GM19438 (cell line): ENCODE data around the gene GCK.

Source experiments
- ATAC-seq: cut with Tn5 transposase; IDR thresholded peaks from one replicate; pipeline ENCODE4 v1.9.1; 2021; ENCODE audit warnings: low read depth; ENCODE audit not compliant: unreplicated experiment

Gene GCK

DNA sequence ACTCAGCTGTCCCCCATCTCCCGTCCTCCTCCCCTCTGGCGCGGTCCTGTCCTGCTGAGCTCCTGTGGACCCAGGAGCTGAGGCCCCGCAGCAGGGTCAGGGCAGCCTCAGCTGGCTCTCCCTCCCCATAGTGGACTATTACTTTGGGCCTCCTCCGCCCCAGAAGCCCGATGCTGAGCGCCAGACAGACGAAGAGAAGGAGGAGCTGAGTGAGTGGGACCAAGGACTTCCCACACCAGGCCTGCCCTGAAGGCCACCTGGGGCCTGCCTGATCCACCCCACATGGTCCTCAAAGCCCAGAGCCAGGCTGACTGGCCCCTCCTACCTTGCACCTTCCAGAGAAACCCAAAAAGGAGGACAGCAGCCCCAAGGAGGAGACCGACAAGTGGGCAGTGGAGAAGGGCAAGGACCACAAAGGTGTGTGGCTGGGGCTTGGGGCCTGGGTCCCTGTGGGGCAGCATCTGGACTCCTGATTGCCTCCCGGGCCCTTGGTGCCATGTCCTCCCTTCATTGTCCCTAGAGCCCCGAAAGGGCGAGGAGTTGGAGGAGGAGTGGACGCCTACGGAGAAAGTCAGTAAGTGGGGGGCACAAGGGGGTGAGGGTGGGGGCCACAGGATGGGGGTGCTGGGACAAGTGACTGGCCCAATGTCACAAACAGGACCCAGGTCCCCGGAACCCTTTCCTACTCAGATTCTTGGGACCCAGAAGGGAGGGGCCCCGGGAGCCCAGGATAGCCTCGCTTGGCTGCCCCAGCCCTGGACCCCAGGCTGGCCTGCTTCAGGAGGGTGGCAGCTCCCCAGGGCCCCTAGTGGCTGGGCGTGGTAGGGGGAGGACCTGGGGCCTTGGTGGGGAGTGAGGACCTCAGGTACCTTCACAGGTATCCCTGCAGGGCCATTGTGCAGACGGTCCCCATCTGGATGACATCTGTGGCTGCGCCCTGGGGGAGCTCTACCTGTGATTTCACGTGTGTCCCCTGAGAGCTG is 80.2 kb downstream of the GCK start:
- ATAC-seq, result no peak

GRCh38 chr7:44107961-44108767 is 81.1 kb downstream of the GCK start:
- ATAC-seq, result no peak

DNA sequence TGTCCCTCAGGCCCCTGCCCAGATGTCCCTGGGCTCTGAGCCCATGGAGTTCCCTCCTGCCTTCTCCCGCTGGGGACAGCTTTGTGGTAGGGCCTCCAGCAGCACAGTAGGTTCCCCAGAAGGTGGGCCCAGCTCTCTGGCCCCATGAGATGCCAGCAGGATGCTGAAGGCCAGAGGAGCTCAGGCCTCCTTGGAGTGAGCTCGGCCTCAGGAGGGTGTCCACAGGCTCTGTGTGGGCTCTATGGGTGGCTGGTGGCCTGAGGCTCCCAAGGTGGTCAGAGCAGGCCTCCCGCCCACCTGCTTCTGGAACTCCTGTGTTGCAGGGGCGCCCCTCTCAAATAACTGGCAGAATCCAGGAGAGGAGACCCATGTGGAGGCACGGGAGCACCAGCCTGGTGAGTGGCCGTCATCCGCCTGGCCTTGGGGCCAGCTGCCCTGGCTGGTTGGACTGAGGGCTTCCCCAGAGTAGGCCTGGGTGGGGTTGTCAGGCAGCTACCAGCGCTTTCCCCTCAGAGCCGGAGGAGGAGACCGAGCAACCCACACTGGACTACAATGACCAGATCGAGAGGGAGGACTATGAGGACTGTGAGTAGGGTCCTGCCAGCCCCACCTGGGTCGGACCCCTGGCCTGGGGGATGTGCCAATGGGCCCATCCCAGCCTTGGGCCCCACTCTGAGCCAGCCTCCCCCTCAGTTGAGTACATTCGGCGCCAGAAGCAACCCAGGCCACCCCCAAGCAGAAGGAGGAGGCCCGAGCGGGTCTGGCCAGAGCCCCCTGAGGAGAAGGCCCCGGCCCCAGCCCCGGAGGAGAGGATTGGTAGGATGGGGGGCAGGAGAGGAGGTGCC is 81.9 kb downstream of the GCK start:
- ATAC-seq, result no peak

DNA sequence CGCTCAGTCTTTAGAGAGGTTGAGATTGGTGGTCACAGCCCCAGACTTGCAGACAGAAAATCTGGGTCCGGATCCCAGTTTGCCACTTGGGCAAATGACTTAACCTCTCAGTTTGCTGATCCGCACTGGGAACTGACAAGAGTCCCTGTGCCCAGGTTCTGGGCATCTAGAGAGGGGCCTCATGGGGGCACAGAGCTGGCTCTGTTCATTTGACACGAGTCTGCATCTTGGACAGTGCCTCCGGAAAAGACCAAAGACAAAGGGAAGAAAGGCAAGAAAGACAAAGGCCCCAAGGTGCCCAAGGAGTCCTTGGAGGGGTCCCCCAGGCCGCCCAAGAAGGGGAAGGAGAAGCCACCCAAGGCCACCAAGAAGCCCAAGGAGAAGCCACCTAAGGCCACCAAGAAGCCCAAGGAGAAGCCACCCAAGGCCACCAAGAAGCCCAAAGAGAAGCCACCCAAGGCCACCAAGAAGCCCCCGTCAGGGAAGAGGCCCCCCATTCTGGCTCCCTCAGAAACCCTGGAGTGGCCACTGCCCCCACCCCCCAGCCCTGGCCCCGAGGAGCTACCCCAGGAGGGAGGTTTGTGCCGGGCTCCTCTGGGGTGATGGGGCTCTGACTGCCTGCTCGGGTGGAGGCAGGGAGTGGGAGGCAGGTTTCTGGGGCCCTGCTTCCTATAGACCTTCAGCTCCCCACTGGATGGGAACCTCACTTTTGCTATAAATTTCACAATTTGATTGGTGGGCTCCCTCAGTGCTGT is 82.8 kb downstream of the GCK start:
- ATAC-seq, result no peak

DNA sequence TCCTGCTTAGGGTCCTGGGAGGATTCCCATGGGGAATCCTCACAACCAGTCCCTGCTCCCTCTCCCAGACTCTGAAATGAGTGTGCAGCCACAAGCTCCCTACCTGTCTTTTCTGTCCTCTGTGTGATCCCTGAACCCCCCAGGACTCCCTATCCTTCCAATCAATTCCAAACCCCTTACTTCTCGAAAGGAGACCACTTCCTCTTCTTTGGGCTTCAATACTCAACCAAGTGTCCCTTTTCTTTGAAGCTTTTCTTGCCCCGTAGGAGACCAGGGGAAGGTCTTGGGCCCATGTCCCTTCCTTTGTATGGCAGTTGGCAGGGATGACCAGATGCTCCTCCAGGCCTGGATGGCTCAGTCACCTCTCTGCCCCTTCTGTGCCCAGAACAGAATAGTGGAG is 83.4 kb downstream of the GCK start:
- no peak for ATAC-seq

- ATAC-seq, result no peak
Measured at GRCh38 chr7:44104860-44105771, 84.1 kb downstream of the GCK start.

- no peak for ATAC-seq
Measured at GRCh38 chr7:44103923-44104859, 85.0 kb downstream of the GCK start, which contains the start of gene AEBP1. TSS of gene AEBP1 (plus strand) at chr7:44104345. CDS start at chr7:44104666, 321 bp downstream.

- ATAC-seq, result no peak
Measured at GRCh38 chr7:44103566-44103922, 85.7 kb downstream of the GCK start.

- ATAC-seq, result no peak
Measured at GRCh38 chr7:44102846-44103565, 86.2 kb downstream of the GCK start.

- no peak for ATAC-seq
Measured at GRCh38 chr7:44101966-44102845, 87.0 kb downstream of the GCK start.

- ATAC-seq, result no peak
Measured at GRCh38 chr7:44101303-44101965, 87.8 kb downstream of the GCK start.

DNA sequence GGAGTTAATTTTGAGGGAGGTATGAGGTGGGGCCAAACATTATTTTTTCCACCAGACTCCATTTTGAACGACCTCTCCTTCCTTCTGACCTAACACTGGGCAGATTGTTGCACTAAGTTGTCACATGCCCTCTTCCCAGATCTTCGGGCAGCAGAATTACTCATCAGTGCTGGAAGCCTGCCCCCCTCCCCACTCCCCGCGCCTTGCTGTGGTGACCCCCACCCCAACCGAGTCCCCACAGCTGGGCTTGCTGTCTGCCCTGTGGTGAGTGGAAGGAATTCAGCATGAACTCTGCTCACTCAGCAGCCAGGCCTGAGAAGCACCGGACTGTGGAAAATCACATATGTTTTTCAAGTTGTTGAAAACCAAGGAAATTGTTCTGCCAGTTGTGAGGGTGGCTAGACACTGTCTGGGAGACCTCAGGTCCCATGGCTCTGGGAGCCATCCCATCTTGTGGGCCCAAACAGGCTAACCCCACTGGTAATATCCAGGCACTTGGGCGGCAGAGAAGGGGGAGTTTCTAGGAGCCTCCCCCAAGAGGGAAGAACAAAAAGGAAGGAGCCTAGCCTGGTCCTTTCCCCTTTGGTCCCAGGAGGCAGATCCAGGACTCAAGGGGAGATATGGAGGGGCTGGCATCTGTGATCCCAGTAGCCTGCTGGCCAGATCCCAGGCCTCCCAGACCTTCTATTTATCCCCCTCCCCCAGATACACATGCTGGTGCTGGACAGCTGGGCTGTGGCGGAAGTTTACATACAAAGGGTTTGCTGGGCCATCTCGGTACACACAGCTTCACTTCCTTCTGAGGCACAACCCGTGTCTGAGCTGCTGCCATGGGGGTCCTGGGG is 88.6 kb downstream of the GCK start:
- no peak for ATAC-seq

GRCh38 chr7:44099669-44100068 is 89.6 kb downstream of the GCK start:
- ATAC-seq, result no peak

DNA sequence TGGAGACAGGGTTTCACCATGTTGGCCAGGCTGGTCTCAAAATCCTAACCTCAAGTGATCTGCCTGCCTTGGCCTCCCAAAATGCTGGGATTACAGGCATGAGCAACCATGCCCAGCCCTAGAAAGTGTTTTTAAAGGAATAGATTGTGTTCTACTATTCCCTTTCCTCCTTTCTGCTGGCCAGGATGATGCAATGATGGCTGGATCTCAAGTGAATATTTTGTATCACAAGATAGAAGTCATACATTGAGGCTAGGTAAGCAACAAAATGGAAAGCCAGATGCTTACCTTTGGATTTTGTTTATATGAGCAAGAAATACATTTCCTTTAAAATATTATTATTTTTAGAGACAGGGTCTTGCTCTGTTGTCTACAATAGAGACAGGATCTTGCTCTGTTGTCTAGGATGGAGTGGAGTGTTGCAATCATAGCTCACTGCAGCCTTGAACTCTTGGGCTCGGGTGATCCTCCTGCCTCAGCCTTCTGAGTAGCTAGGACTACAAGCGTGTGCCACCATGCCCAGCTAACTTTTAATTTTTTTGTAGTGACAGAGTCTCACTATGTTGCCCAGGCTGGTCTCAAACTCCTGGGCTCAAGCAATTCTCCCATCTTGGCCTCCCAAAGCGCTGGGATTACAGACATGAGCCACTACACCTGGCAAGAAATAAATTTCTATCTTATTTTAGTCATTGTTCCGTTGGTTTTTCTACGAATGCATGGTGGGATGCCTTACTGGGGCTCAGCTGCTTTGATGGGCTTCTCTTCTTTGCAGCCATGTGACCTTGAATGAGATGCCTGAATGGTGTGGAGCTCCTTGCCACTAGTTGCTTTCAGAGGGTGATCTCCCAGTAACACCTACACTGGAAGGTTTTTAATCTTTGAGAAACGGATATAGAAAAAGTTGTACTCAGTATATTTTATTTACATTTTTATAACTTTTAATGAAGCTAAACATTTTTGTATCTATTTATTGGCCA is 90.9 kb downstream of the GCK start:
- ATAC-seq, result no peak
